ENCODE data around the gene PURA.

PURA gene

DNA sequence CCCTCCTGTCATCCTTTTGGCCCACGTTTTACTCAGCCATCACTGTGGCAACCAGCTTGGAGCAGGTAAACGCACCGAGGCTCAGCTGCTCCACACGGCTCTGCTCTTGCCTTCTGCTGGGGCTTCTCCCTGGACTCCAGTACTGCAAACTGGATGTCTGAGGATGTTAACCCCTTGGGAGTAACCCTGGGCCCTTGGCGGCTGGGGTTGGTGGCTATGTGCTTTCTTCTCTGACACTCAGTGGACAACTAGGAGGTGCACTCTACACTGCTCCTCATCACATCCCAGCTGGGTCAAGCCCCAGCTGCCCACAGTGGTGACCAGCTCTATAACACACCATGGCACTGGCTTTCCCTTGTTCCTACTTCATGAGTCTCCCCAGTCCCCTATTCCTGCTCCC is 48.9 kb downstream of the PURA start:
- TF ChIP-seq, protein P1, sequence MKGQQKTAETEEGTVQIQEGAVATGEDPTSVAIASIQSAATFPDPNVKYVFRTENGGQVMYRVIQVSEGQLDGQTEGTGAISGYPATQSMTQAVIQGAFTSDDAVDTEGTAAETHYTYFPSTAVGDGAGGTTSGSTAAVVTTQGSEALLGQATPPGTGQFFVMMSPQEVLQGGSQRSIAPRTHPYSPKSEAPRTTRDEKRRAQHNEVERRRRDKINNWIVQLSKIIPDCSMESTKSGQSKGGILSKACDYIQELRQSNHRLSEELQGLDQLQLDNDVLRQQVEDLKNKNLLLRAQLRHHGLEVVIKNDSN (IDR thresholded peaks at IDR 0.05), result no peak
- TF ChIP-seq TCF12 (IDR thresholded peaks at IDR 0.05; ENCODE audit: low read depth) (no peak), NFIC (IDR thresholded peaks at IDR 0.05) (no peak), EP300 (IDR thresholded peaks at IDR 0.05; ENCODE audit: borderline replicate concordance) (no peak), ZBTB7A (IDR thresholded peaks at IDR 0.05; ENCODE audit: low read depth) (no peak), TEAD4 (IDR thresholded peaks at IDR 0.05) (no peak)
- TF ChIP-seq, protein P2, sequence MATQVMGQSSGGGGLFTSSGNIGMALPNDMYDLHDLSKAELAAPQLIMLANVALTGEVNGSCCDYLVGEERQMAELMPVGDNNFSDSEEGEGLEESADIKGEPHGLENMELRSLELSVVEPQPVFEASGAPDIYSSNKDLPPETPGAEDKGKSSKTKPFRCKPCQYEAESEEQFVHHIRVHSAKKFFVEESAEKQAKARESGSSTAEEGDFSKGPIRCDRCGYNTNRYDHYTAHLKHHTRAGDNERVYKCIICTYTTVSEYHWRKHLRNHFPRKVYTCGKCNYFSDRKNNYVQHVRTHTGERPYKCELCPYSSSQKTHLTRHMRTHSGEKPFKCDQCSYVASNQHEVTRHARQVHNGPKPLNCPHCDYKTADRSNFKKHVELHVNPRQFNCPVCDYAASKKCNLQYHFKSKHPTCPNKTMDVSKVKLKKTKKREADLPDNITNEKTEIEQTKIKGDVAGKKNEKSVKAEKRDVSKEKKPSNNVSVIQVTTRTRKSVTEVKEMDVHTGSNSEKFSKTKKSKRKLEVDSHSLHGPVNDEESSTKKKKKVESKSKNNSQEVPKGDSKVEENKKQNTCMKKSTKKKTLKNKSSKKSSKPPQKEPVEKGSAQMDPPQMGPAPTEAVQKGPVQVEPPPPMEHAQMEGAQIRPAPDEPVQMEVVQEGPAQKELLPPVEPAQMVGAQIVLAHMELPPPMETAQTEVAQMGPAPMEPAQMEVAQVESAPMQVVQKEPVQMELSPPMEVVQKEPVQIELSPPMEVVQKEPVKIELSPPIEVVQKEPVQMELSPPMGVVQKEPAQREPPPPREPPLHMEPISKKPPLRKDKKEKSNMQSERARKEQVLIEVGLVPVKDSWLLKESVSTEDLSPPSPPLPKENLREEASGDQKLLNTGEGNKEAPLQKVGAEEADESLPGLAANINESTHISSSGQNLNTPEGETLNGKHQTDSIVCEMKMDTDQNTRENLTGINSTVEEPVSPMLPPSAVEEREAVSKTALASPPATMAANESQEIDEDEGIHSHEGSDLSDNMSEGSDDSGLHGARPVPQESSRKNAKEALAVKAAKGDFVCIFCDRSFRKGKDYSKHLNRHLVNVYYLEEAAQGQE (IDR thresholded peaks at IDR 0.05; ENCODE audit: low read depth), result no peak
- TF ChIP-seq, protein P3, sequence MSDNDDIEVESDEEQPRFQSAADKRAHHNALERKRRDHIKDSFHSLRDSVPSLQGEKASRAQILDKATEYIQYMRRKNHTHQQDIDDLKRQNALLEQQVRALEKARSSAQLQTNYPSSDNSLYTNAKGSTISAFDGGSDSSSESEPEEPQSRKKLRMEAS (IDR thresholded peaks at IDR 0.05), result no peak

DNA sequence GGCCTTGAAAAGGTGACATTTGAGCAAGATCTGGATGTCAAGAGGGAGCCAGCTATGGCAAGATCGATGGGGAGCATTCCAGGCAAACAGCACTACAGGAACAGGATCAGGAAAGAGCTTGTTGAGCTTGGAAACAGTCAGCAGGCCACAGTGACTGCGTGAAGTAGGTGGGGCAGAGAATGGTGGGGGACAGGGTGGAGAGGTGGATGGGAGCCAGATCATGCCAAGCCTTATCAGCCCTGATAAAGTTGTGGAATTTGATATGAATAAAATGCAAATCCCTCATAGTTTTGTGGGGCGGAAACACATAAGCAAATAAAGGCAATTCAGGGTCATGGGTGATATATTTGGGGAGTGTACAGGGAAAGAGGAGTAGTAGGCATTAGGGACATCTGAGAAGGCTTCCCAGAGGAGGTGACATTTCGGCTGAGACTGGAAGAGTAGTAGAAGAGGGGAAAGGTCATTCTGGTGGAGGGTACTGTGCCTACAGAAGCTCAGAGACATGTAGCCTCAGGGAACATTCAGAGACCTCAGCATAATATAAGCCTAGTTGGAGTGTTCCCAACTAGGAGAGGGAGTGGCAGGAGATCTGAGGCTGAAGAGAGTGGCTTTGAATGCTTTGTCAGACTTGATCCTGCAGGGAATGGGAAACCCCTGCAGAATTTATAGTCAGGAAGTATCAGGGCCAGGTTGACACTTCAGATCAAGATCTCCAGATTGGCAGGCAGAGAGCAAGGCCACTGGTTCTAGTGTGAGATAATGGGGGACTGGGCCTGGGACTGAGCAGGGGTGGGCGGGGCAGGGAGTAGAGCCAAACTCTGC is 51.4 kb downstream of the PURA start:
- TF ChIP-seq YY1 (IDR thresholded peaks at IDR 0.05; ENCODE audit: low read depth) (no peak), FOXM1 (IDR thresholded peaks at IDR 0.05; ENCODE audit: borderline replicate concordance, low read depth) (no peak), TEAD4 (IDR thresholded peaks at IDR 0.05) (no peak), EGR1 (IDR thresholded peaks at IDR 0.05) (no peak), RAD21 (IDR thresholded peaks at IDR 0.05; ENCODE audit: low read depth) (no peak), CREB1 (IDR thresholded peaks at IDR 0.05; ENCODE audit: low read depth) (no peak), CEBPB (IDR thresholded peaks at IDR 0.05) (no peak), NFIC (IDR thresholded peaks at IDR 0.05) (no peak), ZBTB7A (IDR thresholded peaks at IDR 0.05; ENCODE audit: low read depth) (no peak)
- TF ChIP-seq, protein P3 (IDR thresholded peaks at IDR 0.05), result no peak
- TF ChIP-seq, protein P2 (IDR thresholded peaks at IDR 0.05; ENCODE audit: low read depth), result no peak
- TF ChIP-seq, protein P1 (IDR thresholded peaks at IDR 0.05), result no peak

DNA sequence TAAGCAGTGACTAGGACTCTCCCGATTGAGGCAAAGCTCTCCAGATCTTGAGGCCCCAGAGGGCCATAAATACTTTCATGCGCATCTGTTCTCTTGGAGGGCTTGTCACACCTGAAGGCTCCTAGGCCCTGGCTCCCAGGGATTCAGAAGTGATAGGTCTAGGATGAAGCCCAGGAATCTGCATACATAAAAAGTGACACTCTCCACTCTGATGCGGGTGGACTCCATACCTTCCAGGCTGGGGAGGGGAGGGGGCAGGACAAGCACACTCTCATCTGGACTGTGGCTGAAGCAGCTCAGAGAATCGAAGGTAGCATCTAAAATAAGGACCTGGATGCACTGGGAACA is 52.0 kb downstream of the PURA start:
- TF ChIP-seq, protein P2 (IDR thresholded peaks at IDR 0.05; ENCODE audit: low read depth), result no peak
- no peak for TF ChIP-seq RAD21 (IDR thresholded peaks at IDR 0.05; ENCODE audit: low read depth)
- no peak for TF ChIP-seq CREB1 (IDR thresholded peaks at IDR 0.05; ENCODE audit: low read depth)
- TF ChIP-seq, protein P1 (IDR thresholded peaks at IDR 0.05), result no peak
- TF ChIP-seq YY1 (IDR thresholded peaks at IDR 0.05; ENCODE audit: low read depth), result no peak
- TF ChIP-seq TEAD4 (IDR thresholded peaks at IDR 0.05), result no peak
- TF ChIP-seq ZBTB7A (IDR thresholded peaks at IDR 0.05; ENCODE audit: low read depth), result no peak
- no peak for TF ChIP-seq EP300 (IDR thresholded peaks at IDR 0.05; ENCODE audit: borderline replicate concordance)
- TF ChIP-seq TCF12 (IDR thresholded peaks at IDR 0.05; ENCODE audit: low read depth), result no peak
- no peak for TF ChIP-seq FOXM1 (IDR thresholded peaks at IDR 0.05; ENCODE audit: borderline replicate concordance, low read depth)
- TF ChIP-seq NFIC (IDR thresholded peaks at IDR 0.05), result no peak

DNA sequence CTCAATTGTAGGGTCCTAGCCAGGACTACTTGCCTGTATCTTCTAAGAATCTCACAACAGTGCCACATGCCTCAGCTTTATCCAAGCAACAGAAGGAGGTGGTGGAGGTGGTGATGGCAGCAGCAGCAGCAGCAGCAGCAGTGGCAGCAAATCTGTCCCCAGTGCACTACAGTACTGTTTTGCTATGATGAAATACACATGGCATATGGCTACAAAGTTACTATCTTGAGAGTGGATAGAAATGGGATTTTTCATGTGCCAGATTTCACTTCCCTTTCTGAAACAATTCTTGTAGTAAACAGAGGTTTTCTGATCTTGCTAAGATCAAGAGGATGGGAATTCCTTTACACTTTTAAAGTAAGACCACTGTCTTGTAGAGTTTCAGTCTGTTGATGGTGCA is 53.0 kb downstream of the PURA start:
- no peak for TF ChIP-seq RAD21 (IDR thresholded peaks at IDR 0.05; ENCODE audit: low read depth)
- no peak for TF ChIP-seq CREB1 (IDR thresholded peaks at IDR 0.05; ENCODE audit: low read depth)
- TF ChIP-seq YY1 (IDR thresholded peaks at IDR 0.05; ENCODE audit: low read depth), result no peak
- no peak for TF ChIP-seq ZBTB7A (IDR thresholded peaks at IDR 0.05; ENCODE audit: low read depth)
